Endothelial cell of umbilical vein (primary cell): Measurements from ENCODE around the gene COG6. TPM values are rescaled to one million over a fixed set of nuclear protein-coding genes. Genes with fewer than 3 reads are reported as not detected.

Experiments
- BruUV-seq: library from RNA; stranded (reverse); fragments of 400-500 nt; replicated peaks from 2 replicates; lab custom pipeline; 2021; lab: Mats Ljungman, UMichigan
- CTCF ChIA-PET: fragments of 300-600, 350-600 bp; sonication (Branson Sonifier 250); formaldehyde crosslinking; loops from one replicate; lab custom pipeline; 2021; ENCODE audit warnings: antibody characterized with exemption, inconsistent platforms; lab: Charles Lee
- POLR2A ChIA-PET: fragments of 300-600, 350-600 bp; sonication (Branson Sonifier 250); formaldehyde crosslinking; loops from one replicate; lab custom pipeline; 2021; ENCODE audit warnings: antibody characterized with exemption, inconsistent platforms; lab: Charles Lee
- DNase-seq: peaks from one replicate; pipeline ENCODE4 v3.0.0-alpha.2; 2011; ENCODE audit warnings: low read depth, low spot score
- FAIRE-seq: peaks from 2 replicates; lab custom pipeline; 2011; peaks lifted over from hg19 to GRCh38; lab: Jason Lieb, UNC
- H2AFZ ChIP-seq: 2 replicates; pipeline ENCODE4 v1.6.0; 2012; ENCODE audit warnings: low read depth, low read length, control low read depth, inconsistent platforms
- H3K27ac ChIP-seq: 2 replicates; pipeline ENCODE4 v1.5.1; 2011; ENCODE audit warnings: low read depth, mild to moderate bottlenecking, control low read depth, low read length, moderate library complexity; ENCODE audit not compliant: insufficient read depth
- H3K27me3 ChIP-seq, 2 experiments: 2 replicates each; pipeline versions ENCODE4 v1.6.0 to v1.6.1; 2011; ENCODE audit warnings: low read length in 2 of 2, mixed read lengths in 1 of 2; ENCODE audit not compliant: control insufficient read depth in 2 of 2, insufficient read depth in 2 of 2
- H3K36me3 ChIP-seq, 2 experiments: 2 replicates in 1 of 2; 3 replicates in 1 of 2; pipeline ENCODE4 v1.5.1; 2011; ENCODE audit warnings: low read length in 2 of 2, mild to moderate bottlenecking in 1 of 2, moderate library complexity in 1 of 2; ENCODE audit not compliant: control insufficient read depth in 2 of 2, insufficient read depth in 2 of 2; ENCODE audit errors: extremely low read depth in 1 of 2
- H3K4me1 ChIP-seq: 3 replicates; pipeline ENCODE4 v1.5.1; 2011; ENCODE audit warnings: mild to moderate bottlenecking, low read length; ENCODE audit not compliant: control insufficient read depth, insufficient read depth; ENCODE audit errors: extremely low read depth
- H3K4me2 ChIP-seq: 2 replicates; pipeline ENCODE4 v1.6.1; 2011; ENCODE audit warnings: low read length, control low read depth, mixed read lengths; ENCODE audit not compliant: insufficient read depth
- H3K4me3 ChIP-seq, 3 experiments: fragments of 200-600 bp in 1 of 3; sonication (generic), shearing (Covaris generic) in 1 of 3; replicated peaks in 1 of 3; 2 replicates each; pipeline ENCODE4 v1.5.1; 2011 to 2016; ENCODE audit warnings: control low read depth in 3 of 3, low read length in 3 of 3, mild to moderate bottlenecking in 2 of 3, inconsistent platforms in 1 of 3, low read depth in 1 of 3, moderate library complexity in 1 of 3; ENCODE audit not compliant: insufficient read depth in 1 of 3
- H3K79me2 ChIP-seq: 2 replicates; pipeline ENCODE4 v1.6.0; 2012; ENCODE audit warnings: low read length, inconsistent platforms; ENCODE audit not compliant: control insufficient read depth, insufficient read depth
- H3K9ac ChIP-seq: replicated peaks from 2 replicates; pipeline ENCODE3; 2011; ENCODE audit warnings: low read length, control low read depth; ENCODE audit not compliant: insufficient read depth; ENCODE audit errors: extremely low read depth
- H3K9me1 ChIP-seq: replicated peaks from 3 replicates; pipeline ENCODE4 v1.6.0; 2011; ENCODE audit warnings: mild to moderate bottlenecking, low read length; ENCODE audit not compliant: control insufficient read depth, insufficient read depth; ENCODE audit errors: extremely low read depth
- H3K9me3 ChIP-seq: replicated peaks from 2 replicates; pipeline ENCODE4 v1.5.1; 2012; ENCODE audit warnings: low read length, inconsistent platforms; ENCODE audit not compliant: control insufficient read depth, insufficient read depth
- H4K20me1 ChIP-seq: replicated peaks from 2 replicates; pipeline ENCODE3; 2011; ENCODE audit warnings: mild to moderate bottlenecking, low read length; ENCODE audit not compliant: control insufficient read depth, insufficient read depth; ENCODE audit errors: extremely low read depth
- EZH2 ChIP-seq: IDR thresholded peaks from 2 replicates; pipeline ENCODE4 v1.6.1; 2012; ENCODE audit warnings: borderline replicate concordance, low read depth, mild to moderate bottlenecking, moderate library complexity, low read length, inconsistent platforms; ENCODE audit not compliant: severe bottlenecking
- FOS ChIP-seq: IDR thresholded peaks from 2 replicates; pipeline ENCODE4 v1.6.1; 2011; ENCODE audit warnings: mild to moderate bottlenecking, low read length, moderate library complexity, borderline replicate concordance; ENCODE audit not compliant: insufficient read depth
- GATA2 ChIP-seq: IDR thresholded peaks from 2 replicates; pipeline ENCODE4 v1.7.0; 2011; ENCODE audit warnings: low read depth, mild to moderate bottlenecking, moderate library complexity, mixed read lengths, low read length; ENCODE audit not compliant: insufficient read length, insufficient read depth
- JUN ChIP-seq: IDR thresholded peaks from 2 replicates; pipeline ENCODE4 v1.6.1; 2011; ENCODE audit warnings: borderline replicate concordance, low read depth; ENCODE audit not compliant: insufficient read length, insufficient read depth
- MYC ChIP-seq: IDR thresholded peaks from one replicate; pipeline ENCODE4 v1.6.1; 2011; ENCODE audit warnings: mild to moderate bottlenecking, low read depth, low read length
- POLR2A ChIP-seq: IDR thresholded peaks from 2 replicates; pipeline ENCODE4 v1.6.1; 2012; ENCODE audit warnings: low read depth, mild to moderate bottlenecking, control low read depth, low read length
- POLR2AphosphoS5 ChIP-seq: IDR thresholded peaks from 2 replicates; pipeline ENCODE4 v1.6.1; 2012; ENCODE audit warnings: low read depth, mild to moderate bottlenecking, control low read depth, low read length, moderate library complexity; ENCODE audit not compliant: insufficient read depth
- dilution Hi-C: fragments of 300-500 bp; cut with MboI; formaldehyde crosslinking; loops from one replicate; pipeline ENCODE4 v1.15.0; 2019; ENCODE audit warnings: low sequenced_read_pairs; ENCODE audit not compliant: extremely low pct_ligation_motif_present
- intact Hi-C: fragments of 100-400 bp; cut with micrococcal nuclease; formaldehyde crosslinking; loops from one replicate; pipeline ENCODE4 v1.10.0; 2022
- polyA plus RNA-seq, 4 experiments: library from polyadenylated mRNA; depleted of rRNA in 3 of 4; stranded (reverse) in 3 of 4; unstranded in 1 of 4; fragments of >200 nt; gene quantifications; 2 replicates each; pipeline versions ENCODE4 v1.2.1 to v1.2.3, GENCODE V29; 2011 to 2012; ENCODE audit warnings: missing spikeins in 1 of 4
- total RNA-seq: library from RNA; stranded (reverse); gene quantifications from 2 replicates; pipeline ENCODE4 v1.2.3, GENCODE V29; 2021
- TF ChIP-seq, protein P1 (sequence below): IDR thresholded peaks from 2 replicates; pipeline ENCODE4 v1.6.1; 2011; ENCODE audit not compliant: insufficient read depth, insufficient read length
- TF ChIP-seq, protein P2 (sequence below), 2 donors: IDR thresholded peaks; 1 replicate in 1 of 2; 2 replicates in 1 of 2; pipeline ENCODE4 v1.5.1; 2011; ENCODE audit warnings: low read length in 2 of 2, mild to moderate bottlenecking in 2 of 2, moderate library complexity in 2 of 2, control low read depth in 1 of 2, inconsistent platforms in 1 of 2, low read depth in 1 of 2; ENCODE audit not compliant: insufficient read depth in 1 of 2; ENCODE audit errors: extremely low read depth in 1 of 2

COG6 gene
- total and polyA plus RNA-seq, 2 donors (not counting 3 experiments of a cell fraction or from before 2014, with no cell fraction given), result 12.1 to 41.1 TPM

DNA sequence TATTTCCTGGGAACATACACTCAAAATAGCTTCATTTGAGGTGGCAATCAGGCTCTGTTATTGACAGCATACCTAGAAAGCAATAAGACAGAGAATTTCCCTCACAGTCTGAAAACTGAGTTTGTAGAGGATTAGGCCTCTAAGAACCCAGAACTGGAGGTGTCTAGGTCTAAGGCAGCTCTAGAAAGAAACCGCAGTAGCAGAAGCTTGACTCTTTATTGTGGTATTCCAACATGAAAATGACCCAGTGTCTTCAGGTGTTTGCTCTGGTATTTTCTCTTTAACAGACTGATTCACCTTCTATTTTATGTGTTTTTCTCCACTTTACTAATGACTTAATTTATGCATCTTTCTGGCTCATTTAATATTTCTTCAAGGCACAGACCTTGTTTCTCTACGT is 8.5 kb downstream of the COG6 start:
- H4K20me1 ChIP-seq, result no peaks in the 10 kb centered on the region
- dilution Hi-C loops, result no loop called here
- CTCF ChIA-PET, result no interaction called here
- no peak for DNase-seq
- H3K9me1 ChIP-seq, result peaks cover 3% of the 10 kb centered on the region
- intact Hi-C loops, result no loop called here
- no peak for FAIRE-seq
- no peak overlapping the region for H2AFZ ChIP-seq
- H3K9ac ChIP-seq, result no peak overlapping the region
- TF ChIP-seq POLR2AphosphoS5, result no peak
- TF ChIP-seq, protein P1, sequence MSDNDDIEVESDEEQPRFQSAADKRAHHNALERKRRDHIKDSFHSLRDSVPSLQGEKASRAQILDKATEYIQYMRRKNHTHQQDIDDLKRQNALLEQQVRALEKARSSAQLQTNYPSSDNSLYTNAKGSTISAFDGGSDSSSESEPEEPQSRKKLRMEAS, result no peak
- no peaks in the 10 kb centered on the region for H3K79me2 ChIP-seq
- no TSS peak for BruUV-seq
- POLR2A ChIA-PET, result no interaction called here
- peaks cover 0 to 6% of the 10 kb centered on the region in 2 experiments for H3K36me3 ChIP-seq
- H3K4me2 ChIP-seq, result no peak overlapping the region
- H3K4me1 ChIP-seq, result no peaks in the 10 kb centered on the region
- H3K27ac ChIP-seq, result no peak overlapping the region
- H3K9me3 ChIP-seq, result no peaks in the 10 kb centered on the region
- no peak overlapping the region for H3K4me3 ChIP-seq
- no peaks in the 10 kb centered on the region for H3K27me3 ChIP-seq

DNA sequence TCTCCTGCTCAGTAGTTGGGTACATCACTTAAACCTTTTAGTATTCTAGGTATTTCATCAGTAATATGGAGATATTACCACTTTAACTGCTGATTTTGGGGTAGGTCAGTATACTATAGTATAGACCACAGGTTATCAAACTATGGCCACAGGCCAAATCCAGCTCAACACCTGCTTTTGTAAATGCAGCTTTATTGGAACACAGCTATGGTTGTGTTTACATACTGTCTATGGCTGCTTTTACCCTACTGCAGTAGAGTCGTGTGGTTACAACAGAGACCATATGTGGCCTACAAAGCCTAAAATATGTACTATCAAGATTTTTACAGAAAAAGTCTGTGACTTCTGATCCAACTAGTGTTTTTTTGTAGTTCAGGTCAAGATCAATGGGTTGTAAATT is 10.3 kb downstream of the COG6 start:
- Histone ChIP-seq H3K27me3 (no peaks in the 10 kb centered on the region), H2AFZ (no peak overlapping the region), H3K27ac (no peak overlapping the region), H3K36me3 (peaks cover 0 to 3% of the 10 kb centered on the region in 2 experiments), H3K79me2 (no peaks in the 10 kb centered on the region), H4K20me1 (no peaks in the 10 kb centered on the region), H3K4me3 (no peak overlapping the region), H3K9ac (no peak overlapping the region), H3K4me1 (no peaks in the 10 kb centered on the region), H3K4me2 (no peak overlapping the region), H3K9me3 (no peaks in the 10 kb centered on the region), H3K9me1 (no peaks in the 10 kb centered on the region)
- TF ChIP-seq FOS (no peak), JUN (no peak), EZH2 (no peak), GATA2 (no peak), MYC (no peak), POLR2A (no peak), POLR2AphosphoS5 (no peak)
- TF ChIP-seq, protein P2, sequence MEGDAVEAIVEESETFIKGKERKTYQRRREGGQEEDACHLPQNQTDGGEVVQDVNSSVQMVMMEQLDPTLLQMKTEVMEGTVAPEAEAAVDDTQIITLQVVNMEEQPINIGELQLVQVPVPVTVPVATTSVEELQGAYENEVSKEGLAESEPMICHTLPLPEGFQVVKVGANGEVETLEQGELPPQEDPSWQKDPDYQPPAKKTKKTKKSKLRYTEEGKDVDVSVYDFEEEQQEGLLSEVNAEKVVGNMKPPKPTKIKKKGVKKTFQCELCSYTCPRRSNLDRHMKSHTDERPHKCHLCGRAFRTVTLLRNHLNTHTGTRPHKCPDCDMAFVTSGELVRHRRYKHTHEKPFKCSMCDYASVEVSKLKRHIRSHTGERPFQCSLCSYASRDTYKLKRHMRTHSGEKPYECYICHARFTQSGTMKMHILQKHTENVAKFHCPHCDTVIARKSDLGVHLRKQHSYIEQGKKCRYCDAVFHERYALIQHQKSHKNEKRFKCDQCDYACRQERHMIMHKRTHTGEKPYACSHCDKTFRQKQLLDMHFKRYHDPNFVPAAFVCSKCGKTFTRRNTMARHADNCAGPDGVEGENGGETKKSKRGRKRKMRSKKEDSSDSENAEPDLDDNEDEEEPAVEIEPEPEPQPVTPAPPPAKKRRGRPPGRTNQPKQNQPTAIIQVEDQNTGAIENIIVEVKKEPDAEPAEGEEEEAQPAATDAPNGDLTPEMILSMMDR (IDR thresholded peaks at IDR 0.05; ENCODE audit: extremely low read depth in 1 of 2, insufficient read depth in 1 of 2, low read depth in 1 of 2, low read length in 2 of 2), result no peak
- TF ChIP-seq, protein P1, result no peak
- ChIA-PET POLR2A (no interaction called here), CTCF (interaction anchor here (1.4 kb wide), 1 partner anchor 49 kb away, joined by 3 read pairs; no protein-coding TSS in a partner anchor)
- DNase-seq, result no peak
- intact Hi-C loops, result no loop called here
- dilution Hi-C loops, result no loop called here
- no TSS peak for BruUV-seq
- no peak for FAIRE-seq
